Neural progenitor cell (in vitro differentiated cells): ENCODE results near the gene NCKAP5. TPM values are rescaled to one million over a fixed set of nuclear protein-coding genes. Genes with fewer than 3 reads are reported as not detected.

ENCODE experiments used
- DNase-seq: peaks from one replicate; pipeline ENCODE4 v3.0.0-alpha.2; 2016; ENCODE audit warnings: low spot score
- H2AFZ ChIP-seq: fragments of 200-600 bp; sonication (generic); replicated peaks from 2 replicates; pipeline ENCODE4 v1.6.1; 2016; ENCODE audit warnings: antibody characterized with exemption
- H3F3A ChIP-seq: fragments of 200-600 bp; sonication (generic); 2 replicates; pipeline ENCODE4 v1.6.1; 2016; ENCODE audit warnings: antibody characterized with exemption, low read depth
- H3K27ac ChIP-seq: fragments of 200-600 bp; sonication (generic); 2 replicates; pipeline ENCODE4 v1.5.1; 2016; ENCODE audit warnings: mild to moderate bottlenecking
- H3K27me3 ChIP-seq: fragments of 200-600 bp; sonication (generic); 2 replicates; pipeline ENCODE4 v1.6.1; 2016; ENCODE audit warnings: mild to moderate bottlenecking, moderate library complexity
- H3K36me3 ChIP-seq: fragments of 200-600 bp; sonication (generic); 2 replicates; pipeline ENCODE4 v1.5.1; 2016
- H3K4me1 ChIP-seq: fragments of 200-600 bp; sonication (generic); 2 replicates; pipeline ENCODE4 v1.6.1; 2016; ENCODE audit warnings: mixed run types
- H3K4me2 ChIP-seq: fragments of 200-600 bp; sonication (generic); 2 replicates; pipeline ENCODE4 v1.6.1; 2016
- H3K4me3 ChIP-seq: fragments of 200-600 bp; sonication (generic); 2 replicates; pipeline ENCODE4 v1.5.1; 2016
- H3K79me2 ChIP-seq: fragments of 200-600 bp; sonication (generic); 2 replicates; pipeline ENCODE4 v1.6.1; 2016; ENCODE audit warnings: low read depth
- H3K9ac ChIP-seq: fragments of 200-600 bp; sonication (generic); 2 replicates; pipeline ENCODE4 v1.6.1; 2016
- H3K9me3 ChIP-seq: fragments of 200-600 bp; sonication (generic); 2 replicates; pipeline ENCODE4 v1.5.1; 2016; ENCODE audit warnings: low read depth
- H4K20me1 ChIP-seq: fragments of 200-600 bp; sonication (generic); 2 replicates; pipeline ENCODE4 v1.6.1; 2016; ENCODE audit warnings: low read depth
- H3K27ac Mint-ChIP-seq: 3 replicates; pipeline ENCODE4 v1.8.0; 2021; ENCODE audit warnings: mixed read lengths
- H3K27me3 Mint-ChIP-seq: 2 replicates; pipeline ENCODE4 v1.8.0; 2022; ENCODE audit warnings: low read depth, mild to moderate bottlenecking, inconsistent platforms, moderate library complexity, mixed read lengths; ENCODE audit not compliant: insufficient read depth
- H3K36me3 Mint-ChIP-seq: 3 replicates; pipeline ENCODE4 v1.8.0; 2021; ENCODE audit warnings: mixed read lengths
- H3K4me1 Mint-ChIP-seq: 3 replicates; pipeline ENCODE4 v1.8.0; 2021; ENCODE audit warnings: mixed read lengths
- H3K4me3 Mint-ChIP-seq: 3 replicates; pipeline ENCODE4 v1.8.0; 2021; ENCODE audit warnings: mild to moderate bottlenecking, moderate library complexity, mixed read lengths
- H3K9me3 Mint-ChIP-seq: 3 replicates; pipeline ENCODE4 v1.8.0; 2020; ENCODE audit warnings: mixed read lengths
- CTCF ChIP-seq: fragments of 200-600 bp; sonication (generic); IDR thresholded peaks from 2 replicates; pipeline ENCODE4 v1.5.1; 2017; ENCODE audit warnings: antibody characterized with exemption, mild to moderate bottlenecking
- EZH2 ChIP-seq: fragments of 200-600 bp; sonication (generic); IDR thresholded peaks from 2 replicates; pipeline ENCODE4 v1.6.1; 2017; ENCODE audit warnings: antibody characterized with exemption, mild to moderate bottlenecking, moderate library complexity
- EZH2phosphoT487 ChIP-seq: fragments of 200-600 bp; sonication (generic); IDR thresholded peaks from 2 replicates; pipeline ENCODE4 v1.6.1; 2017; ENCODE audit warnings: antibody characterized with exemption
- total RNA-seq: library from RNA; depleted of rRNA; stranded (reverse); fragments of >200 nt; gene quantifications from 2 replicates; pipeline ENCODE4 v1.2.3, GENCODE V29; 2015; ENCODE audit warnings: low replicate concordance

The NCKAP5 gene
- total RNA-seq, 1 donor from 2014 or later: 0.47 TPM

GRCh38 chr2:132670496-132671150 lies 897.6 kb downstream of the NCKAP5 start:
- H3K27ac ChIP-seq: no peak overlapping the region
- peak; percentile 47 for DNase-seq
- peak overlapping the region; percentile 98 for H3K4me2 ChIP-seq
- H3F3A ChIP-seq: peaks cover 14% of the 10 kb centered on the region
- Mint-ChIP-seq H3K4me3 (peak overlapping the region; percentile 93), H3K27ac (peak overlapping the region; percentile 25), H3K4me1 (peaks cover 36% of the 10 kb centered on the region), H3K36me3 (peaks cover 13% of the 10 kb centered on the region), H3K9me3 (no peaks in the 10 kb centered on the region), H3K27me3 (peaks cover 9% of the 10 kb centered on the region)
- H2AFZ ChIP-seq: peak overlapping the region; percentile 92
- no peak for TF ChIP-seq EZH2
- TF ChIP-seq CTCF: no peak
- TF ChIP-seq EZH2phosphoT487: no peak
- no peak overlapping the region for H3K9ac ChIP-seq
- H3K4me1 ChIP-seq: peaks cover 5% of the 10 kb centered on the region
- peaks cover 62% of the 10 kb centered on the region for H3K27me3 ChIP-seq
- H3K79me2 ChIP-seq: no peaks in the 10 kb centered on the region
- no peaks in the 10 kb centered on the region for H4K20me1 ChIP-seq
- peak overlapping the region; percentile 65 for H3K4me3 ChIP-seq
- no peaks in the 10 kb centered on the region for H3K36me3 ChIP-seq
- H3K9me3 ChIP-seq: no peaks in the 10 kb centered on the region

GRCh38 chr2:132669908-132670495 lies 898.3 kb downstream of the NCKAP5 start, which contains the start of gene LYPD1:
Gene LYPD1 (minus strand): TSS chr2:132670205. CDS start chr2:132669932, 273 bp downstream.
- peak within 1 kb of the TSS; percentile 92 for H2AFZ ChIP-seq
- DNase-seq: peak; percentile 84
- H3K4me3 ChIP-seq: peak within 1 kb of the TSS; percentile 65
- no peak within 1 kb of the TSS for H3K9ac ChIP-seq
- TF ChIP-seq CTCF (peak; percentile 4), EZH2phosphoT487 (no peak), EZH2 (peak; percentile 56)
- H4K20me1 ChIP-seq: no peaks in the 10 kb centered on the region
- H3K27ac Mint-ChIP-seq: peak within 1 kb of the TSS; percentile 25
- no peak within 1 kb of the TSS for H3K27ac ChIP-seq
- H3K4me2 ChIP-seq: peak within 1 kb of the TSS; percentile 98
- H3K36me3 Mint-ChIP-seq: peaks cover 19% of the 10 kb centered on the region
- H3K27me3 Mint-ChIP-seq: peaks cover 7% of the 10 kb centered on the region
- peaks cover 41% of the 10 kb centered on the region for H3K4me1 Mint-ChIP-seq
- no peaks in the 10 kb centered on the region for H3K79me2 ChIP-seq
- H3K4me1 ChIP-seq: peaks cover 5% of the 10 kb centered on the region
- peaks cover 62% of the 10 kb centered on the region for H3K27me3 ChIP-seq
- peak within 1 kb of the TSS; percentile 93 for H3K4me3 Mint-ChIP-seq
- H3K9me3 ChIP-seq: no peaks in the 10 kb centered on the region
- H3K36me3 ChIP-seq: no peaks in the 10 kb centered on the region
- H3K9me3 Mint-ChIP-seq: no peaks in the 10 kb centered on the region
- peaks cover 14% of the 10 kb centered on the region for H3F3A ChIP-seq

GRCh38 chr2:132668987-132669907 lies 899.0 kb downstream of the NCKAP5 start:
- peak overlapping the region; percentile 92 for H2AFZ ChIP-seq
- no peaks in the 10 kb centered on the region for H3K9me3 ChIP-seq
- DNase-seq: peak; percentile 72
- peaks cover 7% of the 10 kb centered on the region for H3K27me3 Mint-ChIP-seq
- H3K4me3 ChIP-seq: peak overlapping the region; percentile 65
- H3K36me3 ChIP-seq: no peaks in the 10 kb centered on the region
- H3K27ac Mint-ChIP-seq: no peak overlapping the region
- no peaks in the 10 kb centered on the region for H3K79me2 ChIP-seq
- peaks cover 23% of the 10 kb centered on the region for H3K36me3 Mint-ChIP-seq
- peaks cover 5% of the 10 kb centered on the region for H3K4me1 ChIP-seq
- peaks cover 41% of the 10 kb centered on the region for H3K4me1 Mint-ChIP-seq
- H3K4me3 Mint-ChIP-seq: peak overlapping the region; percentile 93
- H4K20me1 ChIP-seq: no peaks in the 10 kb centered on the region
- peak overlapping the region; percentile 98 for H3K4me2 ChIP-seq
- TF ChIP-seq CTCF: peak; percentile 43
- peak; percentile 59 for TF ChIP-seq EZH2phosphoT487
- peak; percentile 80 for TF ChIP-seq EZH2
- peaks cover 14% of the 10 kb centered on the region for H3F3A ChIP-seq
- H3K9me3 Mint-ChIP-seq: no peaks in the 10 kb centered on the region
- H3K27me3 ChIP-seq: peaks cover 62% of the 10 kb centered on the region
- H3K27ac ChIP-seq: no peak overlapping the region
- no peak overlapping the region for H3K9ac ChIP-seq
